KBM-7 (cell line): ENCODE measurements around the gene PNPLA1.

ENCODE experiments used
- DNase-seq: peaks from one replicate; pipeline ENCODE4 v3.0.0-alpha.2; 2015
- in situ Hi-C: fragments of 300-500 bp; cut with MboI; formaldehyde crosslinking; loops from 2 replicates; pipeline ENCODE4 v1.14.3; 2020; ENCODE audit warnings: low sequenced_read_pairs, low pct_unique_long_range_greater_than_20kb, mixed read lengths

Gene PNPLA1

GRCh38 chr6:36345681-36346466, 76.0 kb downstream of the PNPLA1 start:
- in situ Hi-C loops, result no loop called here
- DNase-seq, result no peak

GRCh38 chr6:36346486-36347273, 76.8 kb downstream of the PNPLA1 start:
- no peak for DNase-seq
- in situ Hi-C loops, result no loop called here

- in situ Hi-C loops, result no loop called here
Observed at GRCh38 chr6:36347621-36348020, 77.8 kb downstream of the PNPLA1 start.

GRCh38 chr6:36349240-36349639, 79.4 kb downstream of the PNPLA1 start:
- no peak for DNase-seq
- in situ Hi-C loops, result no loop called here

More at GRCh38 chr6:36347621-36348020, 77.8 kb downstream of the PNPLA1 start:
- no peak for DNase-seq

GRCh38 chr6:36350082-36350481, 80.2 kb downstream of the PNPLA1 start:
- DNase-seq, result no peak
- in situ Hi-C loops, result no loop called here

- in situ Hi-C loops, result no loop called here
- DNase-seq, result peak; percentile 60
Observed at GRCh38 chr6:36350681-36351571, 81.1 kb downstream of the PNPLA1 start.

GRCh38 chr6:36352477-36353157, 82.8 kb downstream of the PNPLA1 start:
- in situ Hi-C loops, result no loop called here
- no peak for DNase-seq

GRCh38 chr6:36353411-36353915, 83.6 kb downstream of the PNPLA1 start:
- no peak for DNase-seq
- in situ Hi-C loops, result no loop called here

GRCh38 chr6:36355819-36356218, 86.0 kb downstream of the PNPLA1 start:
- no peak for DNase-seq
- in situ Hi-C loops, result no loop called here

- DNase-seq, result no peak
- in situ Hi-C loops, result no loop called here
Observed at GRCh38 chr6:36357872-36358225, 88.0 kb downstream of the PNPLA1 start.
